Measurements from ENCODE around the gene TBC1D3.
"Not testable (repeated sequence)": the region's sequence is repeated elsewhere in the genome, so short reads cannot be mapped to it uniquely, and the experiment has no call there.

Gene TBC1D3

DNA sequence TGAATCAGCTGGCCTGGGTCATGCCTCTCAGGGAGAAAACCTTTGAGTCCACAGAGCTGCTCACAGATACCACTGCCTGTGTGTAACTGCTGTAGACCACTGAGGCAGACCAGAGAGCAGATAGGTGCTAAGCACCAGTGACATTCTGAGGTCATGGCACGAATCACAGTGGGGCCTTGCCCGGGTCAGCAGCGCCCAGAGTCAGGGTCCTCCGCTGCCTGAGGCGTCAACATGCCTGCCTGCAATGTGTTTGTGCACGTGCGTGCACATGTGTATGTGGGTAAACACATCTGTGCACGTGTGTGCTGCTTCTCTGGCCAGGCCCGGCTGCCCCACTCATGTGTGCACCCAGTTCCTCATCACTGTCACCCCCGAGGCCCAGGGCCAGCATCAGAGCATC lies at the start of gene TBC1D3:
Gene TBC1D3 (minus strand): TSS at position 101 of the 400 bp plus-strand sequence. CDS start 1,526 bp downstream, outside the sequence.
- H3K4me3 ChIP-seq, H3K9ac ChIP-seq, H3K4me1 ChIP-seq, H3K36me3 ChIP-seq, H4K20me1 ChIP-seq, H3K27me3 ChIP-seq, H3K9me3 ChIP-seq, H3K4me2 ChIP-seq, H3K27ac ChIP-seq: not testable (repeated sequence)

DNA sequence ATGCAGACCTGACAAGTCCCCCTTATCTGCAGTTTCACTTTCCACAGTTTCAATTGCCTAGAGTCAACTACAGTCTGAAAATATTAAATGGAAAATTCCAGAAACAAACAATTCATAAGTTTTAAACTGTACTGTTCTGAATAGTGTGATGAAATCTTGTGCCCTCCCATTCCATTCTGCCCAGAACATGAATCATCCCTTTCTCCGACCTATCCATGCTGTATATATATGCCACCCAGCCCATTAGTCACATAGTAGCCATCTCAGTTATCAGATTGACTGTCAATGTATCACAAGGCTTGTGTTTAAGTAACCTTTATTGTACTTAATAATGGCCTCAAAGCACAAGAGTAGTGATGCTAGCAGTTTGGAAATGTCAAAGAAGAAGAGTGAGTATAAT lies 40.4 kb upstream of the TBC1D3 start:
- not testable (repeated sequence) for H4K20me1 ChIP-seq, H3K9ac ChIP-seq, H3K4me3 ChIP-seq, H3K27me3 ChIP-seq, H3K4me1 ChIP-seq, H3K9me3 ChIP-seq, H3K36me3 ChIP-seq, H3K4me2 ChIP-seq, H3K27ac ChIP-seq

DNA sequence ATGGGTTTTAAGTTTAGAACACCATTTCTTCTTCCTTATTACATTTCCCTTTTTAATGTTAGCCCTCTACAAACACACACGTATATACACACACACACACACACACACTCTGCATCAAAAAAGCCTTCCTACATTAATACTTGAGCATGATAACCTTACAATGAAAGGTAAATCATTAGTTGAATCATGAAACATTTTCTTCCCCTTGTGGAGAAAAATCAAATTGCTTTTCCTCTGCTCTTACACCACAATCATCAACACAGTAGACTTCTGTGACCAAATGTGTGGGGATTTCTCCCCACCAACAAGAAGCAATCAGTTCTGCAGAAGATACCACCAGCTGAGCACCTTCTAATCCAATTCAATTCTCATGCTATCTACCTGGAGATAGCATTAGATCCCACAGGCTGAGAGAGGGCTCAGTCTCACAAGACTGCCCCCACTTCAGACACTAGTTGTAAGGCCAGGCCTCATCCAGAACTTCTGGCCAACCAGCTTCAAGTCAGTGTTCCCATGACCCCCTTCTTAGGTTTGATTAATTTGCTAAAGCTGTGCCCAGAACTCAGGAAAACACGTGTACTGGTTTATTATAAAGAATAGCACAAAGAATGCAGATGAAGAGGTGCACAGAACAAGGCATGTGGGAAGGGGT lies 33.6 kb upstream of the TBC1D3 start:
- not testable (repeated sequence) for H3K36me3 ChIP-seq, H3K4me2 ChIP-seq, H3K4me3 ChIP-seq, H3K9ac ChIP-seq, H3K27me3 ChIP-seq, H3K9me3 ChIP-seq, H3K4me1 ChIP-seq, H3K27ac ChIP-seq, H4K20me1 ChIP-seq

DNA sequence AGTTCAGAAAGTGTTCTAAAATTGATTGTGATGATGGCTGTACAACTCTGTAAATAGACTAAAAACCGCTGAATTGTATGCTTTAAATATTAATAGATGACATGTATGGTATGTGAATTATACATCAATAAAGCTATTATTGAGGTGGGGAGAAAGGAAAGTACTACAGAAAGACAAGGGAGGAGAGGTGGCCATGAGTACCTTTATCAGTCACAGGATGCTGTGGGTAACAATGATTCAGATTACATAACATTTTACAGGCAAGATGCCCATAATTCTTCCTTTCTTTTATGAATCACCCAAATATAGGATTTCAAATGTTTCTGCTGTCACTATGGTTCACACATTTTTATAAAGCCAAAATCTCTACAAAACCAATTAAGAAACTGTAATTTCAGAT lies 28.5 kb upstream of the TBC1D3 start:
- H3K4me1 ChIP-seq, H3K9ac ChIP-seq, H3K4me3 ChIP-seq, H3K9me3 ChIP-seq, H3K4me2 ChIP-seq, H3K27ac ChIP-seq, H3K36me3 ChIP-seq, H4K20me1 ChIP-seq, H3K27me3 ChIP-seq: not testable (repeated sequence)

DNA sequence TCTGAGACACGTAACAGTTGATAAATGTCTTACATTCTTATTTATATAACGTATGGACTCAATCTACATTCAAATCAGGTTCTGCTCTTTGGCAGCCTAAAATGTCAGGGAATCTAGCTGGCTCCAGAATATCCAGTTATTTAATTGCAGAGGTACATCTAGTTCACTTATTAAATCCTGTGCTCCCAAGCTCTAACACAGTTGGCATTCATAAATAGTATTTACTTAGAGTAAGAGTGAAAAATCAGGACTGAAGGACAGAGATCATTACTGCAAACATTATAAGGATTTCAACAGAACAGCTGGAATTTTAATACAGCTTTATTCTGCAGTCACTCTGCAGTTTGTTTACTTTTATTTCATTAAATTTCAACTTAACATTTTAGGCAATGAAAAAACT lies 7.9 kb upstream of the TBC1D3 start:
- H3K9me3 ChIP-seq, H3K27ac ChIP-seq, H3K4me1 ChIP-seq, H3K4me3 ChIP-seq, H3K9ac ChIP-seq, H3K27me3 ChIP-seq, H4K20me1 ChIP-seq, H3K36me3 ChIP-seq, H3K4me2 ChIP-seq: not testable (repeated sequence)

DNA sequence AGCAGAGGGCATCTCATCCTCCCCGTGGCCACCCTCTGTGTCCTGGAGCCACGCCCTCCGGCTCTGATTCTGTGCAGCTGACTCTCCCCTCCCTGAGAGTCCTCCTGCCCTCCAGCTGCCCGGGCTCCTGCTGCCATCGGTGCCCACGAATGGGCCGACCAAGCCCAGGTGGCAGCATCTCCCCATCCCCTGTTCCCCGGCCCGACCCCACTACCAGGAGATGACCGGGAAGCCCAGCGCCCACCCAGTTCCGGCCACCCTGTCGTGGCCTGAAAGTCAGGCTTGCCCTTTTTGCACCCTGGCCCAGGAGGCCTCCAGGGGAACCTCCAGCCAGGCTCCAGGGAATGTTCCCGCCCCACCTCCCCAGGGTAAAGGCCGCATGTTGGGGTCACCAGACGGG lies 57.5 kb downstream of the TBC1D3 start:
- H3K4me1 ChIP-seq, H3K4me2 ChIP-seq, H3K4me3 ChIP-seq, H4K20me1 ChIP-seq, H3K36me3 ChIP-seq, H3K27ac ChIP-seq, H3K27me3 ChIP-seq, H3K9ac ChIP-seq, H3K9me3 ChIP-seq: not testable (repeated sequence)
